ENCODE measurements around the gene KLF9.

Gene KLF9

DNA sequence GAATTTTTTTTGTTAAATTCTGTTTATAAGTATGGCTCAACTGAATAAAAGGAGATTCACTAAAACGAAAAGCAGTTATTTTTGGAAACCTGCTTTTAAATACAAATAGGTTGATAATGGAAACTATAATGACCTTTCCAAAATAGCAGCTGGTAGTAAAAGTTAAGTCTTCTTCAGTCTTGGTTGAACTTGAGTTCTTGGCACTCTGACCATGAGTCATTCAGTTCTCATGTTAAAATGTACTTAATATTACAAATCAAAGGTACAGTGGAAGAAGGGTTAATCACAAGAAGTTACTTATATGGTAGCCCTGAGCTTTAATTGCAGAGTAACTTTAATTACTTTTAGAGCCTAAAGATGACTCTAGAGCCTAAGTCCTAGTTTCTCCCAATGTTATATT lies 62.1 kb downstream of the KLF9 start:
- DNase-seq, result no peak

DNA sequence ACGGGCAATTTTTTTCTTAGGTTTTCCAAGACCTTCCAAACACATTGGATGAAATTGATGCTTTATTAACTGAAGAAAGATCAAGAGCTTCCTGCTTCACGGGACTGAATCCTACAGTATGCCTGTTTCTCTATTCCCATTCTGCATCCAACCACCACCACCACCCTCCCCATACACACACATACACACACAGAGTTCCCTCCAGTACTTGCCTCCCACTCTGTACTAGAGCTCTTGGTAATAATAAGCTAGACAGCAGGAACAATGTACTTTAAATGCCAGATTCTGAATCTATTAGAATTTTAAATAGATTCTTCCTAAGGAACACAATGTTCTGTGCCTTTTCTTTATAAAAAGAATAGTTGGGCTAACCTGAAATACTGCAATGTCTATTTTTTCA lies 67.4 kb downstream of the KLF9 start:
- no peak for DNase-seq

DNA sequence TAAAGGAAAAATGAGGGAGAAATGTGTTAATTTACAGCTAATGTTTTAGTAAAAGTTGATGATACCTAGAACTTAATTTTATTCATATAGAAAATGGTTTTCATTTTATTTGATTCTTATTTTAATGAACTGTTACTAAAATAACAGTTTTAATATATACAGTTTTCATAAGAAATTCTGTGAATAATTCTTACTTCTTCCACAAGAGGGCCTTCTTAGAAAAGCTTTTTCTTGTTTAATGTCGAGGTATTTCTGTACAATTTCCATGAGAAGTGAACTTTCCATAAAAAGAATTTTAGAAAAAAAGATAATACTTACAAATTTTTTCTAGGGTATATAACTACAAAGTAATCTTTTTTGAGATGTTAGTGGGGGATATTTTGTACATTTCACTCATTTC lies 73.9 kb downstream of the KLF9 start:
- DNase-seq, result no peak
